Activated CD4-positive, CD25-positive, alpha-beta regulatory T cell treated with anti-CD3 and anti-CD28 coated beads, Interleukin-2, amount 50 U/mL, for 72 hours (primary cell): Measurements from ENCODE around the gene LAMC2.
A peak's percentile ranks its signal among the peaks of the same experiment; 100 is the strongest.

Experiments
- DNase-seq: peaks from one replicate; pipeline ENCODE4 v3.0.0; 2021

The LAMC2 gene

GRCh38 chr1:183215076-183215720, 29.1 kb downstream of the LAMC2 start:
- no peak for DNase-seq

- no peak for DNase-seq
These were observed 29.9 kb downstream of the LAMC2 start for GRCh38 chr1:183215936-183216335.

- no peak for DNase-seq
These were observed 32.1 kb downstream of the LAMC2 start for GRCh38 chr1:183218027-183218618.

- no peak for DNase-seq
These were observed 33.0 kb downstream of the LAMC2 start for GRCh38 chr1:183218971-183219615.

GRCh38 chr1:183219616-183220009, 33.5 kb downstream of the LAMC2 start:
- DNase-seq = no peak

- no peak for DNase-seq
These were observed 36.8 kb downstream of the LAMC2 start for GRCh38 chr1:183222909-183223308.

- no peak for DNase-seq
These were observed 37.4 kb downstream of the LAMC2 start for GRCh38 chr1:183223467-183223866.

- DNase-seq = no peak
These were observed 40.3 kb downstream of the LAMC2 start for GRCh38 chr1:183226361-183226760.

- DNase-seq = no peak
These were observed 40.9 kb downstream of the LAMC2 start for GRCh38 chr1:183226963-183227362.

- peak; percentile 37 for DNase-seq
These were observed 41.6 kb downstream of the LAMC2 start for GRCh38 chr1:183227422-183228346.

- no peak for DNase-seq
These were observed 42.5 kb downstream of the LAMC2 start for GRCh38 chr1:183228347-183229220.

GRCh38 chr1:183230413-183230812, 44.3 kb downstream of the LAMC2 start:
- no peak for DNase-seq

GRCh38 chr1:183231545-183231944, 45.5 kb downstream of the LAMC2 start:
- no peak for DNase-seq

GRCh38 chr1:183233113-183233512, 47.0 kb downstream of the LAMC2 start:
- DNase-seq = no peak

GRCh38 chr1:183234660-183235476, 48.8 kb downstream of the LAMC2 start:
- DNase-seq = no peak

- DNase-seq = no peak
These were observed 49.4 kb downstream of the LAMC2 start for GRCh38 chr1:183235503-183235902.

- DNase-seq = no peak
These were observed 50.2 kb downstream of the LAMC2 start for GRCh38 chr1:183236158-183236725.

GRCh38 chr1:183237046-183237445, 51.0 kb downstream of the LAMC2 start:
- DNase-seq = no peak

- DNase-seq = no peak
These were observed 52.0 kb downstream of the LAMC2 start for GRCh38 chr1:183238071-183238470.

- no peak for DNase-seq
These were observed 53.2 kb downstream of the LAMC2 start for GRCh38 chr1:183239220-183239742.
